Body of pancreas (tissue), 4 donors: ENCODE measurements around the gene SLC2A8.

Source experiments
- POLR2A ChIP-seq, 3 donors: fragments of 450-650 bp; IDR thresholded peaks; one replicate each; pipeline ENCODE4 v1.6.1; 2016; ENCODE audit warnings: antibody characterized with exemption in 3 of 3, mild to moderate bottlenecking in 2 of 3
- TF ChIP-seq, protein P1 (sequence below), 7 experiments: fragments of 450-650 bp in 4 of 7; fragments of 200-600 bp in 3 of 7; sonication (generic) in 3 of 7; IDR thresholded peaks; one replicate each; pipeline ENCODE4 v1.5.1; 2016 to 2019; ENCODE audit warnings: antibody characterized with exemption in 7 of 7

DNA sequence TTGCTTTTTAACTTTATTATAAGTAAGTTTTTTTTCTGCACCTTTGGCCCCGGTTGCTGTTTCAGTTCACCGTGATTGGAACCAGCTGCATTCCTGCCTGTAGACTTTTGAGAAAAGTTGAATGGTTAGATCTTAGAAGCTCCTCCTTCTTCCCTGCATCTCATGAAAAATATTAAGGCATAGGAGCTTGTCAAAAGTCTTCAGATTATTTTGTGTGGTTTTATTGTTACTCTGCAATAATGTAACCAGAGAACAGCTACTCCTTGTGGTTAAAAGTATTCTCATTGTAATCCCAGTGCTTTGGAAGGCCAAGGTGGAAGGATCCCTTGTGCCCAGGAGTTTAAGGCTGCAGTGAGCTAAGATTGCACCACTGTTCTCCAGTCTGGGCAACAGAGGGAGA is 3.3 kb upstream of the SLC2A8 start:
- TF ChIP-seq, protein P1, sequence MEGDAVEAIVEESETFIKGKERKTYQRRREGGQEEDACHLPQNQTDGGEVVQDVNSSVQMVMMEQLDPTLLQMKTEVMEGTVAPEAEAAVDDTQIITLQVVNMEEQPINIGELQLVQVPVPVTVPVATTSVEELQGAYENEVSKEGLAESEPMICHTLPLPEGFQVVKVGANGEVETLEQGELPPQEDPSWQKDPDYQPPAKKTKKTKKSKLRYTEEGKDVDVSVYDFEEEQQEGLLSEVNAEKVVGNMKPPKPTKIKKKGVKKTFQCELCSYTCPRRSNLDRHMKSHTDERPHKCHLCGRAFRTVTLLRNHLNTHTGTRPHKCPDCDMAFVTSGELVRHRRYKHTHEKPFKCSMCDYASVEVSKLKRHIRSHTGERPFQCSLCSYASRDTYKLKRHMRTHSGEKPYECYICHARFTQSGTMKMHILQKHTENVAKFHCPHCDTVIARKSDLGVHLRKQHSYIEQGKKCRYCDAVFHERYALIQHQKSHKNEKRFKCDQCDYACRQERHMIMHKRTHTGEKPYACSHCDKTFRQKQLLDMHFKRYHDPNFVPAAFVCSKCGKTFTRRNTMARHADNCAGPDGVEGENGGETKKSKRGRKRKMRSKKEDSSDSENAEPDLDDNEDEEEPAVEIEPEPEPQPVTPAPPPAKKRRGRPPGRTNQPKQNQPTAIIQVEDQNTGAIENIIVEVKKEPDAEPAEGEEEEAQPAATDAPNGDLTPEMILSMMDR (IDR thresholded peaks at IDR 0.05) = no peak
- no peak for TF ChIP-seq POLR2A (IDR thresholded peaks at IDR 0.05)
